WTC11 (cell line): Measurements from ENCODE around the gene FHOD3. TPM values are rescaled to one million over a fixed set of nuclear protein-coding genes. Genes with fewer than 3 reads are reported as not detected.

Source experiments
- ATAC-seq: fragments of 200-7000 bp; cut with Tn5 transposase; 2 replicates; pipeline ENCODE4 v1.10.0; 2021; ENCODE audit warnings: mild to moderate bottlenecking, moderate library complexity
- CTCF ChIA-PET: fragments of 300-600 bp; sonication (Branson Sonifier 250); formaldehyde crosslinking; loops from one replicate; lab custom pipeline; 2021; ENCODE audit warnings: antibody characterized with exemption; lab: Charles Lee
- POLR2A ChIA-PET: fragments of 350-600 bp; sonication (Branson Sonifier 250); formaldehyde crosslinking; loops from one replicate; lab custom pipeline; 2021; ENCODE audit warnings: antibody characterized with exemption; lab: Charles Lee
- DNase-seq: peaks from one replicate; pipeline ENCODE4 v3.0.0; 2021; ENCODE audit warnings: low spot score
- H3K27ac Mint-ChIP-seq: 2 replicates; pipeline ENCODE4 v1.8.0; 2021; ENCODE audit warnings: mixed read lengths
- H3K27me3 Mint-ChIP-seq: 2 replicates; pipeline ENCODE4 v1.8.0; 2021; ENCODE audit warnings: low read depth, mild to moderate bottlenecking, moderate library complexity, mixed read lengths
- H3K36me3 Mint-ChIP-seq: 2 replicates; pipeline ENCODE4 v1.8.0; 2021; ENCODE audit warnings: mixed read lengths
- H3K4me1 Mint-ChIP-seq: 2 replicates; pipeline ENCODE4 v1.8.0; 2022; ENCODE audit warnings: mixed read lengths
- H3K4me3 Mint-ChIP-seq: 2 replicates; pipeline ENCODE4 v1.8.0; 2021; ENCODE audit warnings: mild to moderate bottlenecking, moderate library complexity, mixed read lengths
- H3K9me3 Mint-ChIP-seq: 2 replicates; pipeline ENCODE4 v1.8.0; 2021; ENCODE audit warnings: mixed read lengths
- CBFB ChIP-seq: sonication (generic); formaldehyde crosslinking; IDR thresholded peaks from 2 replicates; pipeline ENCODE4 v1.8.1; 2022; ENCODE audit warnings: mild to moderate bottlenecking, low read depth, missing genetic modification reagents
- FOXK1 ChIP-seq: sonication (generic); formaldehyde crosslinking; IDR thresholded peaks from 2 replicates; pipeline ENCODE4 v1.8.0; 2022; ENCODE audit warnings: mild to moderate bottlenecking, moderate library complexity, missing genetic modification reagents
- FOXP1 ChIP-seq: sonication (generic); formaldehyde crosslinking; IDR thresholded peaks from 2 replicates; pipeline ENCODE4 v1.8.0; 2022; ENCODE audit warnings: missing genetic modification reagents, mild to moderate bottlenecking, moderate library complexity, borderline replicate concordance
- JUN ChIP-seq: sonication (generic); formaldehyde crosslinking; IDR thresholded peaks from 2 replicates; pipeline ENCODE4 v1.8.0; 2023; ENCODE audit warnings: mild to moderate bottlenecking, missing genetic modification reagents
- NR3C1 ChIP-seq: sonication (generic); formaldehyde crosslinking; conservative IDR thresholded peaks from 2 replicates; pipeline ENCODE4 v1.8.1; 2023; ENCODE audit warnings: low read depth, mild to moderate bottlenecking, missing genetic modification reagents
- SP1 ChIP-seq: sonication (generic); formaldehyde crosslinking; conservative IDR thresholded peaks from 2 replicates; pipeline ENCODE4 v1.8.1; 2022; ENCODE audit warnings: missing genetic modification reagents
- ZNF138 ChIP-seq: sonication (generic); formaldehyde crosslinking; conservative IDR thresholded peaks from 2 replicates; pipeline ENCODE4 v1.8.1; 2022; ENCODE audit warnings: mild to moderate bottlenecking, moderate library complexity, missing genetic modification reagents
- ZNF219 ChIP-seq: sonication (generic); formaldehyde crosslinking; IDR thresholded peaks from 2 replicates; pipeline ENCODE4 v1.8.0; 2023; ENCODE audit warnings: missing genetic modification reagents, mild to moderate bottlenecking, borderline replicate concordance
- ZNF263 ChIP-seq: sonication (generic); formaldehyde crosslinking; IDR thresholded peaks from 2 replicates; pipeline ENCODE4 v1.8.1; 2022; ENCODE audit warnings: low read depth, mild to moderate bottlenecking, moderate library complexity, missing genetic modification reagents
- ZNF671 ChIP-seq: fragments of 250-450 bp; sonication (Bioruptor Pico); IDR thresholded peaks from 2 replicates; pipeline ENCODE4 v1.8.0; 2021; ENCODE audit warnings: mild to moderate bottlenecking
- total RNA-seq: library from RNA; stranded (reverse); gene quantifications from 3 replicates; pipeline ENCODE4 v1.2.3, GENCODE V29; 2021
- TF ChIP-seq, protein P1 (sequence below): sonication (generic); formaldehyde crosslinking; IDR thresholded peaks from 2 replicates; pipeline ENCODE4 v1.8.1; 2023; ENCODE audit warnings: mild to moderate bottlenecking, moderate library complexity, missing genetic modification reagents
- TF ChIP-seq, protein P2 (sequence below): sonication (generic); formaldehyde crosslinking; IDR thresholded peaks from 2 replicates; pipeline ENCODE4 v1.8.0; 2023; ENCODE audit warnings: mild to moderate bottlenecking, missing genetic modification reagents
- TF ChIP-seq, protein P3 (sequence below): sonication (generic); formaldehyde crosslinking; IDR thresholded peaks from 2 replicates; pipeline ENCODE4 v1.8.0; 2022; ENCODE audit warnings: mild to moderate bottlenecking, missing genetic modification reagents
- TF ChIP-seq, protein P4 (sequence below): sonication (generic); formaldehyde crosslinking; IDR thresholded peaks from 2 replicates; pipeline ENCODE4 v1.8.1; 2023; ENCODE audit warnings: mild to moderate bottlenecking, missing genetic modification reagents, moderate library complexity
- TF ChIP-seq, protein P5 (sequence below): sonication (generic); formaldehyde crosslinking; IDR thresholded peaks from 2 replicates; pipeline ENCODE4 v1.8.1; 2023; ENCODE audit warnings: mild to moderate bottlenecking, missing genetic modification reagents, moderate library complexity
- TF ChIP-seq, protein P6 (sequence below): fragments of 250-450 bp; sonication (Bioruptor Pico); conservative IDR thresholded peaks from 2 replicates; pipeline ENCODE4 v1.9.0; 2021; ENCODE audit warnings: mild to moderate bottlenecking
- TF ChIP-seq, protein P7 (sequence below): fragments of 250-450 bp; sonication (Bioruptor Pico); IDR thresholded peaks from 2 replicates; pipeline ENCODE4 v1.9.0; 2021; ENCODE audit warnings: mild to moderate bottlenecking
- TF ChIP-seq, protein P8 (sequence below): sonication (generic); formaldehyde crosslinking; conservative IDR thresholded peaks from 2 replicates; pipeline ENCODE4 v1.8.1; 2022; ENCODE audit warnings: mild to moderate bottlenecking, missing genetic modification reagents

Gene FHOD3
- total RNA-seq, 1 experiment from 2014 or later = 3.8 TPM

DNA sequence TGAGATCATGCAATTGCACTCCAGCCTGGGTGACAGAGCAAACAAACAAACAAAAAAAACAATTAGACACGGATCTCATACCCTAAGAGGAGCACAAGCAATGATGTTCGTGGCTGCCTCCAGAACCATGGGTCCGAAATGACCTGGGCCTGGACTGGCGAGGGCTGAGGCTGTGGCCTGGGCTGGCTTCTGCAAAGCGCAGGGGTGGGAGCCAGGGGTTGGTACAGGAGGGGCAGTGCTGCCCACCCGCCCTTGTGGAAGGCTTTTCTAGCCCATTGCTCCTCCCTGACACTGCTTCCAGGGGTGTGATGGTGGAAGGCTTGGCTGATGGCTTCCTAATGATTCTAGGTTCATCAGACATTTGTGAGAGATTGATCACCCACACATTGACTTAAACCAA lies 167.8 kb downstream of the FHOD3 start (continued):
- TF ChIP-seq NR3C1 (CRISPR knock-in tag) (no peak), FOXK1 (CRISPR knock-in tag) (no peak)
- TF ChIP-seq, protein P1, sequence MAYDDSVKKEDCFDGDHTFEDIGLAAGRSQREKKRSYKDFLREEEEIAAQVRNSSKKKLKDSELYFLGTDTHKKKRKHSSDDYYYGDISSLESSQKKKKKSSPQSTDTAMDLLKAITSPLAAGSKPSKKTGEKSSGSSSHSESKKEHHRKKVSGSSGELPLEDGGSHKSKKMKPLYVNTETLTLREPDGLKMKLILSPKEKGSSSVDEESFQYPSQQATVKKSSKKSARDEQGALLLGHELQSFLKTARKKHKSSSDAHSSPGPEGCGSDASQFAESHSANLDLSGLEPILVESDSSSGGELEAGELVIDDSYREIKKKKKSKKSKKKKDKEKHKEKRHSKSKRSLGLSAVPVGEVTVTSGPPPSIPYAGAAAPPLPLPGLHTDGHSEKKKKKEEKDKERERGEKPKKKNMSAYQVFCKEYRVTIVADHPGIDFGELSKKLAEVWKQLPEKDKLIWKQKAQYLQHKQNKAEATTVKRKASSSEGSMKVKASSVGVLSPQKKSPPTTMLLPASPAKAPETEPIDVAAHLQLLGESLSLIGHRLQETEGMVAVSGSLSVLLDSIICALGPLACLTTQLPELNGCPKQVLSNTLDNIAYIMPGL (CRISPR knock-in tag) = no peak

DNA sequence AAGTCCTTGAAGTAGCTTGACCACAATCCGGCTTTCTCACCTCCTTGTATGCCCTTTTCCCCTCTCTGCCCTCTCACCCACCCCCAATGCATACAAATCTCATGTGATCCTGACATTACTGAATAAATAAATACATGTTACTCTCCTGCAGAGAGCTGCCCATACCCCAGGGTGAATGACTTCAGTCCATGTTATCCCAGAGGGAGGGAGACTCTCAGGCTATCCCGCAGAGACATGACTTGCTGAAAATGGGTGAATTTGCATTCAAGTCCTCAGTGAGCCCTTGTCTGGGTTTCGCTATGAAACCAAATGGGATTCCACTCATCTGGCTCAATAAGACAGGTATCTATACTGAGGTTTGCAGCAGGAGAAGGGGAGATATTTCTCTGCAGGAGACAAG lies 168.5 kb downstream of the FHOD3 start:
- no peaks in the 10 kb centered on the region for H3K36me3 Mint-ChIP-seq
- TF ChIP-seq, protein P2, sequence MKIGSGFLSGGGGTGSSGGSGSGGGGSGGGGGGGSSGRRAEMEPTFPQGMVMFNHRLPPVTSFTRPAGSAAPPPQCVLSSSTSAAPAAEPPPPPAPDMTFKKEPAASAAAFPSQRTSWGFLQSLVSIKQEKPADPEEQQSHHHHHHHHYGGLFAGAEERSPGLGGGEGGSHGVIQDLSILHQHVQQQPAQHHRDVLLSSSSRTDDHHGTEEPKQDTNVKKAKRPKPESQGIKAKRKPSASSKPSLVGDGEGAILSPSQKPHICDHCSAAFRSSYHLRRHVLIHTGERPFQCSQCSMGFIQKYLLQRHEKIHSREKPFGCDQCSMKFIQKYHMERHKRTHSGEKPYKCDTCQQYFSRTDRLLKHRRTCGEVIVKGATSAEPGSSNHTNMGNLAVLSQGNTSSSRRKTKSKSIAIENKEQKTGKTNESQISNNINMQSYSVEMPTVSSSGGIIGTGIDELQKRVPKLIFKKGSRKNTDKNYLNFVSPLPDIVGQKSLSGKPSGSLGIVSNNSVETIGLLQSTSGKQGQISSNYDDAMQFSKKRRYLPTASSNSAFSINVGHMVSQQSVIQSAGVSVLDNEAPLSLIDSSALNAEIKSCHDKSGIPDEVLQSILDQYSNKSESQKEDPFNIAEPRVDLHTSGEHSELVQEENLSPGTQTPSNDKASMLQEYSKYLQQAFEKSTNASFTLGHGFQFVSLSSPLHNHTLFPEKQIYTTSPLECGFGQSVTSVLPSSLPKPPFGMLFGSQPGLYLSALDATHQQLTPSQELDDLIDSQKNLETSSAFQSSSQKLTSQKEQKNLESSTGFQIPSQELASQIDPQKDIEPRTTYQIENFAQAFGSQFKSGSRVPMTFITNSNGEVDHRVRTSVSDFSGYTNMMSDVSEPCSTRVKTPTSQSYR (CRISPR knock-in tag) = no peak
- TF ChIP-seq ZNF138 (CRISPR knock-in tag) (no peak), ZNF219 (no peak)
- TF ChIP-seq, protein P3, sequence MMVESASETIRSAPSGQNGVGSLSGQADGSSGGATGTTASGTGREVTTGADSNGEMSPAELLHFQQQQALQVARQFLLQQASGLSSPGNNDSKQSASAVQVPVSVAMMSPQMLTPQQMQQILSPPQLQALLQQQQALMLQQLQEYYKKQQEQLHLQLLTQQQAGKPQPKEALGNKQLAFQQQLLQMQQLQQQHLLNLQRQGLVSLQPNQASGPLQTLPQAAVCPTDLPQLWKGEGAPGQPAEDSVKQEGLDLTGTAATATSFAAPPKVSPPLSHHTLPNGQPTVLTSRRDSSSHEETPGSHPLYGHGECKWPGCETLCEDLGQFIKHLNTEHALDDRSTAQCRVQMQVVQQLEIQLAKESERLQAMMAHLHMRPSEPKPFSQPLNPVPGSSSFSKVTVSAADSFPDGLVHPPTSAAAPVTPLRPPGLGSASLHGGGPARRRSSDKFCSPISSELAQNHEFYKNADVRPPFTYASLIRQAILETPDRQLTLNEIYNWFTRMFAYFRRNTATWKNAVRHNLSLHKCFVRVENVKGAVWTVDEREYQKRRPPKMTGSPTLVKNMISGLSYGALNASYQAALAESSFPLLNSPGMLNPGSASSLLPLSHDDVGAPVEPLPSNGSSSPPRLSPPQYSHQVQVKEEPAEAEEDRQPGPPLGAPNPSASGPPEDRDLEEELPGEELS (CRISPR knock-in tag) = no peak

DNA sequence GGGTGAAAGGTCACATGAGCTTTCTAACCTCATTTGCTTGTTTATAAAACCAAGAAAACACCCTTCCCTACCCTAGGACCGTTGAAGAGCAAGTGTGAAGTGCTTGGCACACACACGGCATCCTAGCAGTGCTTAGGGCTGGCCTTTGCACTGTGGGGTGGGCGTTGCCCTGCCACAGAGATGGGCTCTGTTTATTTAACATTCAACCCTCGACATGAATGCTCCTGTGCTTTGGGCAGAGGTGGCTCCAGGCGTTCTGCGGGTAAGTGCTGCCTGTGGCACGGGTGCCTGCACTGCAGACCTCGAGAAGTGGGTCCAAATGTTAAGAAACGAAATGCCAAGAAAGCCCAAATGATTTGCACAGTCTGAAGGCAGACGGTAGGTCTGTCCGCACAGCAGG lies 170.1 kb downstream of the FHOD3 start:
- Mint-ChIP-seq H3K4me1 (peaks cover 39% of the 10 kb centered on the region), H3K27ac (no peak overlapping the region), H3K4me3 (no peak overlapping the region), H3K27me3 (no peaks in the 10 kb centered on the region), H3K36me3 (no peaks in the 10 kb centered on the region)
- DNase-seq = no peak
- no peak for ATAC-seq
- POLR2A ChIA-PET = interaction anchor here (1.1 kb wide), 1 partner anchor 13 kb away, joined by 4 read pairs; no protein-coding TSS in a partner anchor
- CTCF ChIA-PET = no interaction called here
- TF ChIP-seq, protein P4, sequence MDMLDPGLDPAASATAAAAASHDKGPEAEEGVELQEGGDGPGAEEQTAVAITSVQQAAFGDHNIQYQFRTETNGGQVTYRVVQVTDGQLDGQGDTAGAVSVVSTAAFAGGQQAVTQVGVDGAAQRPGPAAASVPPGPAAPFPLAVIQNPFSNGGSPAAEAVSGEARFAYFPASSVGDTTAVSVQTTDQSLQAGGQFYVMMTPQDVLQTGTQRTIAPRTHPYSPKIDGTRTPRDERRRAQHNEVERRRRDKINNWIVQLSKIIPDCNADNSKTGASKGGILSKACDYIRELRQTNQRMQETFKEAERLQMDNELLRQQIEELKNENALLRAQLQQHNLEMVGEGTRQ (CRISPR knock-in tag) = no peak
- TF ChIP-seq SP1 (CRISPR knock-in tag) (no peak), FOXP1 (CRISPR knock-in tag) (no peak)
- TF ChIP-seq, all 79 proteins: peak for 0
- no peaks in the 10 kb centered on the region for H3K9me3 Mint-ChIP-seq

More for the DNA sequence above, 168.5 kb downstream of the FHOD3 start:
- Mint-ChIP-seq H3K9me3 (no peaks in the 10 kb centered on the region), H3K27ac (peak overlapping the region; percentile 27; the same call in 1 of the 2 replicates), H3K4me3 (no peak overlapping the region), H3K27me3 (no peaks in the 10 kb centered on the region), H3K4me1 (peaks cover 46% of the 10 kb centered on the region)
- POLR2A ChIA-PET = interaction anchor here (1.3 kb wide), 1 partner anchor 9 kb away, joined by 3 read pairs; no protein-coding TSS in a partner anchor
- CTCF ChIA-PET = no interaction called here
- ATAC-seq = no peak
- DNase-seq = no peak

DNA sequence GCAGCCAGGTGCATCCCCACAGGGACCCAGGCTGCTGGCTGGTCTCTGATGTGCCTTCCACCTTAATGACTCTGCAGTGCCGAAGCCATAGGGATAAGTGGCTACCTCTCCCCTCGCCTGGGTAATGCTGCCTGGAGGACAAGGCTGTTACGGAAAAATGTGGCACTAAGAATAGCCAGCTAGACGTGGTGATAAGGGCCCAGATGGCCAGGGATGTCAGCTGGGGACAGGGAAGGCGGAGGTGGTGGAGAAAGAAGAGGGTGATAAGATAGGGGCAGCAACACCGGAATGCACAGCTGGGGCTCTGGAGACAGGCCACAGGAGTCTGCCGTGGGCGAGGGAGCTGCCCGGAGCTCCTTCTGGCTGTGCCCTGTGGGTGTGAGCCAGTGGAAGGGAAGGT lies 170.6 kb downstream of the FHOD3 start:
- Mint-ChIP-seq H3K9me3 (no peaks in the 10 kb centered on the region), H3K36me3 (no peaks in the 10 kb centered on the region), H3K27ac (peak overlapping the region; percentile 38; the same call in 1 of the 2 replicates), H3K27me3 (no peaks in the 10 kb centered on the region), H3K4me3 (no peak overlapping the region), H3K4me1 (peaks cover 39% of the 10 kb centered on the region)
- POLR2A ChIA-PET = no interaction called here
- DNase-seq (no peak), ATAC-seq (no peak; the same call in 1 of the 2 replicates)
- CTCF ChIA-PET = no interaction called here
- TF ChIP-seq, protein P5, sequence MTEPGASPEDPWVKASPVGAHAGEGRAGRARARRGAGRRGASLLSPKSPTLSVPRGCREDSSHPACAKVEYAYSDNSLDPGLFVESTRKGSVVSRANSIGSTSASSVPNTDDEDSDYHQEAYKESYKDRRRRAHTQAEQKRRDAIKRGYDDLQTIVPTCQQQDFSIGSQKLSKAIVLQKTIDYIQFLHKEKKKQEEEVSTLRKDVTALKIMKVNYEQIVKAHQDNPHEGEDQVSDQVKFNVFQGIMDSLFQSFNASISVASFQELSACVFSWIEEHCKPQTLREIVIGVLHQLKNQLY = no peak
- TF ChIP-seq ZNF671 (CRISPR knock-in tag) = no peak
- TF ChIP-seq ZNF263 (CRISPR knock-in tag) = no peak
- TF ChIP-seq, protein P6, sequence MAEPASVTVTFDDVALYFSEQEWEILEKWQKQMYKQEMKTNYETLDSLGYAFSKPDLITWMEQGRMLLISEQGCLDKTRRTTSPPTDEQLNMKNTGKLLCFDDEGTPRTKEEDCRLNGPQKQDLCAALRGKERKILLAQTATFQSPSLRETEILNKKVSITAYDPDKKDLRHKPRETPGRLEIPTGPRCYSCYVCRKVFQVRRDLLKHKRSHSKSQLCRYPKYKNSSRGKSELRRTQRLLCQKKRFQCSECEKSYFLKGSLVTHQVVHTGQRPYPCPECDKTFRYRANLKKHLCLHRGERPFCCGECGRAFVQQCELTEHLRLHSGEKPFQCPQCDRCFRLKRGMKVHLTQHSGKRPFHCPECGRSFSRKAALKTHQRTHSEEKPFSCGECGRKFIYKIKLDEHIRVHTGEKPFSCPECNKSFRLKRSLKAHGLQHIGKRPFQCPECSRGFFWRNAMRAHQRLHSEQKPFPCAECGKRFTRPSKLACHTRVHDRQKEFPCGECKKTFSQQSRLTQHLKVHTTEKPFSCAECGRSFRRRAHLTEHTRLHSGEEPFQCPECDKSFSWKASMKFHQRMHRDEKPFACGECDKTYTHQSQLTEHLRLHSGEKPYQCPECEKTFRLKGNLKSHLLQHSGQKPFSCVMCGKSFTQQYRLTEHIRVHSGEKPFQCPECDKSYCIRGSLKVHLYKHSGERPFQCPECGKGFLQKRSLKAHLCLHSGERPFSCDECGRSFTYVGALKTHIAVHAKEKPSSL (CRISPR knock-in tag) = no peak
- TF ChIP-seq, protein P7, sequence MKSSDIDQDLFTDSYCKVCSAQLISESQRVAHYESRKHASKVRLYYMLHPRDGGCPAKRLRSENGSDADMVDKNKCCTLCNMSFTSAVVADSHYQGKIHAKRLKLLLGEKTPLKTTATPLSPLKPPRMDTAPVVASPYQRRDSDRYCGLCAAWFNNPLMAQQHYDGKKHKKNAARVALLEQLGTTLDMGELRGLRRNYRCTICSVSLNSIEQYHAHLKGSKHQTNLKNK (CRISPR knock-in tag) = no peak
- TF ChIP-seq JUN (CRISPR knock-in tag) = no peak
- TF ChIP-seq, protein P8, sequence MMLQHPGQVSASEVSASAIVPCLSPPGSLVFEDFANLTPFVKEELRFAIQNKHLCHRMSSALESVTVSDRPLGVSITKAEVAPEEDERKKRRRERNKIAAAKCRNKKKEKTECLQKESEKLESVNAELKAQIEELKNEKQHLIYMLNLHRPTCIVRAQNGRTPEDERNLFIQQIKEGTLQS = no peak
- no peak for TF ChIP-seq CBFB (CRISPR knock-in tag)
